Activated CD8-positive, alpha-beta memory T cell treated with anti-CD3 and anti-CD28 coated beads, Interleukin-2, amount 10 ng/mL, durations not matched to agents 7 days and 5 days (primary cell): Measurements from ENCODE around the gene SORCS2. TPM values are rescaled to one million over a fixed set of nuclear protein-coding genes. Genes with fewer than 3 reads are reported as not detected.
"Not testable (repeated sequence)": the region's sequence is repeated elsewhere in the genome, so short reads cannot be mapped to it uniquely, and the experiment has no call there.

Experiments
- ATAC-seq: fragments of 150-1000 bp; cut with Tn5 transposase; one replicate; pipeline ENCODE4 v1.10.0; 2021; ENCODE audit warnings: moderate library complexity
- CTCF ChIA-PET: fragments of 350-600 bp; sonication (Branson Sonifier 250); formaldehyde crosslinking; loops from one replicate; lab custom pipeline; 2021; ENCODE audit warnings: antibody characterized with exemption; lab: Charles Lee
- DNase-seq: peaks from one replicate; pipeline ENCODE4 v3.0.0-alpha.2; 2020
- H3K27ac Mint-ChIP-seq: one replicate; pipeline ENCODE4 v1.8.0; 2021; ENCODE audit warnings: mild to moderate bottlenecking, mixed read lengths
- H3K27me3 Mint-ChIP-seq: one replicate; pipeline ENCODE4 v1.8.0; 2021; ENCODE audit warnings: mixed read lengths
- H3K36me3 Mint-ChIP-seq: one replicate; pipeline ENCODE4 v1.8.0; 2021; ENCODE audit warnings: mild to moderate bottlenecking, mixed read lengths
- H3K4me1 Mint-ChIP-seq: one replicate; pipeline ENCODE4 v1.8.0; 2021; ENCODE audit warnings: mixed read lengths
- H3K4me3 Mint-ChIP-seq: one replicate; pipeline ENCODE4 v1.8.0; 2021; ENCODE audit warnings: mild to moderate bottlenecking, moderate library complexity, mixed read lengths
- H3K9me3 Mint-ChIP-seq: one replicate; pipeline ENCODE4 v1.8.0; 2022; ENCODE audit warnings: low read depth, mixed read lengths
- total RNA-seq, 2 experiments: library from RNA; stranded (reverse); gene quantifications; one replicate each; pipeline ENCODE4 v1.2.3, GENCODE V29; 2021

Gene SORCS2
- total RNA-seq, 2 experiments from 2014 or later = 0.05 to 0.06 TPM

DNA sequence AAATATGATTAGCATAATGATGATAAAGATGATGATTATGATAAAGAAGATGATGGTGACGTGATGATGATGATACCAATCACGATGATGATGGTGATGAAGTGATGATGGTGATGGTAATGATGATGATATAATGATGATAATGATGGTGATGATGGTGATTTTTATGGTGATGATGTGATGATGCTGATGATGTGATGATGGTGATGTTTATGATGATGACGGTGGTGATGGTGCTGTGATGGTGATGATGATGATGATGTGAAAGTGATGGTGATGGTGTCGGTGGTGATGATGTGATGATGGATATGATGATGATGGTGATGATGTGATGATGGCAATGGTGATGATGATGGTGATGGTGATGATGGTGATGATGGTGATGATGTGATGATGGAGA is 373.1 kb downstream of the SORCS2 start:
- no peak overlapping the region for H3K27ac Mint-ChIP-seq
- no peaks in the 10 kb centered on the region for H3K27me3 Mint-ChIP-seq
- CTCF ChIA-PET = no interaction called here
- no peak for DNase-seq
- no peaks in the 10 kb centered on the region for H3K9me3 Mint-ChIP-seq
- H3K36me3 Mint-ChIP-seq = no peaks in the 10 kb centered on the region
- no peak for ATAC-seq
- no peak overlapping the region for H3K4me3 Mint-ChIP-seq
- no peaks in the 10 kb centered on the region for H3K4me1 Mint-ChIP-seq

DNA sequence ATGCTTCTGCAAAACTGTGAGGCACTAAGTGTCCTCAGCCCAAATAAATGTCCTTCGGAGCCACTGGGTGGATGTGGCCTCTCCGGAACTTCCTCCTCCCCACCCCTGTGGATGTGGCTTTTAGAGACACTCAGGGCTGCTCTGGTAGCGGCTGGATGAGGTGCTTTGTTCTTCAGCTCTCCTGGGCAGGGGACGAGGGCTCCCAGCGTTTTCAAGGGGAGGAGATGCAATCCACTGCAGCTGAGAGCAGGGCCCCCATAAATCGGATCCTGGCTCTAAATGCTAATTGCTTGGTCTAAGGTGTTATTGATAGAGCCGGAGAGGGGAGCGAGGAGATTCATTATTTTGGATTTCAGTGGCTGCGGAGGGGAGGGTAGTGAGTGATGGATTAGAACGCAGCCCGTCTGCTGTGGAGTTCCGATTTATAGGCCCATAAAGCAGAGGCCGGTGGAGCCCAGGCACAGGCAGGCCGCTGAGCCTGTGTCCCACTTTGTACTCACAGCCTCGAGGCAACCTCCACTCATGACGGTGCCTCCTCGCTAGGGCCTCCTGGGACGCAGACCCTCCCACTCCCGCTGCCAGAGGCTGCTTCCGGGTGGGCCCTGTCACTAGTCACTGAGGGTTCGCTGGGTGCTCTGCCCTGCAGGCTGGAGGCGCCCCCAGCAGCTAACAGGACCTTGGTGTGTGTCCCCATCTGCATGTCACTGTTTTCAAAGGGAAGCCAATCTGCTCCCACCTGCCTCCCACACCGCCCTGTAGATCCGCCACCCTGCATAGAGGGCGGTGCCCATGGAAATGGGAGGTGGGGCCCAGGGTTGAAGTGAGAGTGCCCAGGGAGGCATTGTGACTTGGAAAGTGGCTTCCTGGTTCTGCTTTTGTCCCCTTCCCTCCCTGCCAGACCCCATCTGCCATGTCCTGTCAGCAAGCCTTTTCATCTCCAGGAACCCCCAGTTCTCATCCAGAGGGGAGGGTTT is 377.8 kb downstream of the SORCS2 start:
- Mint-ChIP-seq H3K27ac (no peak overlapping the region), H3K36me3 (no peaks in the 10 kb centered on the region), H3K4me3 (no peak overlapping the region), H3K4me1 (no peaks in the 10 kb centered on the region), H3K9me3 (no peaks in the 10 kb centered on the region), H3K27me3 (no peaks in the 10 kb centered on the region)
- DNase-seq (no peak), ATAC-seq (no peak)
- CTCF ChIA-PET = no interaction called here

DNA sequence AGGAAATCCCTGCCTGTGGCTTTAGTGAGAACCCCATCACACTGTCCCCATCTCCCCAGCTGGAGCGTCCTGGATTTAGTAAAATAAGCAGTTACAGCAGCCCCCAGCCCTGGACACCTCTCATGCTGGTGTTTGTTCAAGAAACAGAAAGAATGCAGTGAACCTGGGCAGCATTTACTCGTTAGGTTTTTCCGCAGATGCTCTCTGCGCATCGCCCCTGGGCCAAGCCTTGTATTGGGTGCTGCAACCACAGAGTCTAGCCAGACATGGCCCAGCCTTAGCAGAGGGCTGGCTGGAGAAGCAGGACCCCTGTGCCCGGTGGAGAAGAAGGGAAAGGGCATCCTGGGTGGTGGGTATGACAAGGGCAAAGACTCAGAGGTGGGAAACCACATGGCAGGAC is 378.7 kb downstream of the SORCS2 start:
- no peak overlapping the region for H3K4me3 Mint-ChIP-seq
- no peaks in the 10 kb centered on the region for H3K27me3 Mint-ChIP-seq
- no peak for ATAC-seq
- no peaks in the 10 kb centered on the region for H3K4me1 Mint-ChIP-seq
- no peak for DNase-seq
- CTCF ChIA-PET = no interaction called here
- peaks cover 5% of the 10 kb centered on the region for H3K9me3 Mint-ChIP-seq
- no peak overlapping the region for H3K27ac Mint-ChIP-seq
- peaks cover 1% of the 10 kb centered on the region for H3K36me3 Mint-ChIP-seq

DNA sequence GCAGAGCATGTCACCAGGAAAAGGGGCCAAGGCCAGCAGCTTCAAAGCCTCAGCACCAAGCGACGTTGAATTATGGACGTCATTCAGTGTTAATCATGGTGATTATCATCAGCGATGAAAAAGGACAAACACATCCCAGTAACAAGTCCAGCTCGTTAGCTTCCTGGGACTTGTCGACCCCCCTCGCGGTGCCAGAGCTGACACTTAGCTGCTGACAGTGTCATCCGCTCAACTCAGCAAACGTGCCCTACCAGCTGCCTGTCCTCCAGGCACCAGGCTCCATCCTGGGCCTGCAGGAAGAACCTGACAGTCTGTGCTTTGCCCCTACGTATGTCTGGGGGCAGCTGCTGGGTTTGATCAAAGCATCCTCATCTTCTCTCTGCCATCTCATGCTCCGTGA is 379.4 kb downstream of the SORCS2 start:
- peaks cover 11% of the 10 kb centered on the region for H3K9me3 Mint-ChIP-seq
- no peak for ATAC-seq
- H3K4me3 Mint-ChIP-seq = no peak overlapping the region
- H3K27me3 Mint-ChIP-seq = no peaks in the 10 kb centered on the region
- CTCF ChIA-PET = no interaction called here
- H3K36me3 Mint-ChIP-seq = peaks cover 4% of the 10 kb centered on the region
- H3K4me1 Mint-ChIP-seq = no peaks in the 10 kb centered on the region
- H3K27ac Mint-ChIP-seq = no peak overlapping the region
- no peak for DNase-seq

DNA sequence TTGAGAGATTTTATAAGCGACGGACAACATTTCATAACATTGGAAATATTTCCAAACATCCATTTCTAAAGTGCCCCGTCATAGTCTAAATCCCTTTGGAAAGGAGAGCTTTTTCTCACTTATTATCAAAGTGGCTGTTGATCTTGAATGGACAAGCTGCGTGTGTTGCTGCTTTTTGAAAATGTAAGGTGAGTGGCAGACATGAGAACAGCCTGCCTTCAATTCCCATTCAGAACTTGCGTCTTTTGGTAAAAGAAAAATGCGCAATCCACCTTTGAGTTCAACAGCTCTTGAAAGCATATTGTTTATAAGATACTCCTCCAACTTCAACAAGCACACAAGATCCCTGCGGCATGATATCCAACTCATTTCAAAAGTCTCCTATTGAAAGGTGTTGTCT is 380.6 kb downstream of the SORCS2 start:
- H3K4me1 Mint-ChIP-seq = no peaks in the 10 kb centered on the region
- DNase-seq (no peak), ATAC-seq (no peak)
- H3K4me3 Mint-ChIP-seq = no peak overlapping the region
- CTCF ChIA-PET = no interaction called here
- H3K9me3 Mint-ChIP-seq = peaks cover 18% of the 10 kb centered on the region
- H3K27ac Mint-ChIP-seq = no peak overlapping the region
- no peaks in the 10 kb centered on the region for H3K27me3 Mint-ChIP-seq
- H3K36me3 Mint-ChIP-seq = peaks cover 4% of the 10 kb centered on the region

DNA sequence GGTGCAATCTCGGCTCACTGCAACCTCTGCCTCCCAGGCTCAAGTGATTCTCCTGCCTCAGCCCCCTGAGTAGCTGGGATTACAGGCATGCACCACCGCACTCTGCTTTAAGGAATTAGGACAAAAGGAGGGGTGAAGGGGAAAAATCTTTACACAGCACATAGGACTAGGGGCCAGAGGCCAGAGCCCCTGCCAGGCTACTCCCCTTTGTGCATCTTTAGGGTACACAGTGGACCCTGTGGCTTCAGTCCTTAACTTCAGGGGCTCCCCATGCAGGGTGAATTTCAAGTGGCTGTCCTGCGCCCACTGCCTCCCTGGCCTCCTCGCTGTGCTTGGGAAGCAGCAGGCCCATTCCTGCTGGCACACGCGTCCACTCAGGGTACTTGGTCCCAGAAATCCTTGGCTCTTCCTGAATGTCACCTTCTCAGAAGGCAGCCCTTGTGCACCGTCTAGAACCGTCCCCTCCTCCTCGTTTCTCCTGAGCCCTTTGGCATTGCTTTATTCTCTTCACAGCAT is 381.3 kb downstream of the SORCS2 start:
- H3K4me3 Mint-ChIP-seq = no peak overlapping the region
- ATAC-seq (no peak), DNase-seq (no peak)
- H3K27me3 Mint-ChIP-seq = no peaks in the 10 kb centered on the region
- no peaks in the 10 kb centered on the region for H3K4me1 Mint-ChIP-seq
- peaks cover 5% of the 10 kb centered on the region for H3K36me3 Mint-ChIP-seq
- peaks cover 18% of the 10 kb centered on the region for H3K9me3 Mint-ChIP-seq
- CTCF ChIA-PET = no interaction called here
- H3K27ac Mint-ChIP-seq = no peak overlapping the region

DNA sequence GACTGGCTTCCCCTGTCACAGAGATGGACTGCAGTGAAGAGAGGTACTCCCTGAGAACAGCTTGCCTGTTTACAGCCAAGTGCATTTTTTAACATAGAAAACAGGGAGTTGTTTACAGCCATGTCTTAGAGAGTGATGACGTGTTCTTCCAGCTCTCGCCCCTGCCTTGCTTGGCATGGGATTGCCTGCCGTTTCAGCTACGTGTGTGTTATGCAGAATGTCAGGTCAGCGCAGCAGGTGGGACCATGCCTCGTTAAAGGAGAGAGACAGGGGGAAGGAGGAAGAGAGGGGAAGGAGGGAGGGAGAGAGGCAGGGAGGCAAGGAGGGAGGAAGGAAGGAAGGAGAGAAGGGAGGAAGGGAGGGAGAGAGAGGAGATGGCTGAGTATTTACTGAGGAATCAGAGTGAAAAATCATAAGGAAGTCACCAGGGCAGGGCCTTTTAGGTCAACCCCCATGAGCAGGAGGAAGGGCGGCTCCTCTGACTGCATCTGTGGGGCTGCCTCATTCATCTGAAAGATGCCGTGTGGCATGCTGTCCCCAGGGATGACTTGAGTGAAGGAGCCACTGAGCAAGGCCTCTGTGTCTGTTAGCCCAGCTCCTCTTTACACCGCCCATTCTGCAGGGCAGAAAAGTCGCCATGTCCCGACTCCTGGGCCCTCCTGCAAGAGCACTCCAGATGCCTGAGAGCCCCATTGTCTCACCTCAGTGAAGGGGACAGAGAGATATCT is 382.1 kb downstream of the SORCS2 start:
- H3K36me3 Mint-ChIP-seq = peaks cover 8% of the 10 kb centered on the region

DNA sequence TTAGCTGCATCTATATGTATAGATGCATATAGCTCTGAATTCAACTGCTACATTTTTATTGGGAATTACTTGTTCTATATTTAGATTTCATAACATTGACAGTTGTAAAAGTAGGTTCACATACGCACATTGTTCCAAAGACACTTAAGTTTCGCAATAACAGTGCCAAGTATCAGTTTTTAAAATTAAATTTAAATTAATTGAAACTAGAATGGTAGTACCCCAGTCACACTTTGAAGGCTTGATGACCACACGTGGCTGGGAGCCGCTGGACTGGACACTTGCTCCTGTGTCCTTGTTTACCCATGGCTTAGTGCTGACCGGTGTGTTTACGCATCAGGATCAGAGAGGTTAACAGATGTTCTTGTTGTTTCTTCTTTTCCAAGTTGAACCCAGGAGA is 383.1 kb downstream of the SORCS2 start:
- no peaks in the 10 kb centered on the region for H3K27me3 Mint-ChIP-seq
- DNase-seq (no peak), ATAC-seq (no peak)
- CTCF ChIA-PET = no interaction called here
- H3K4me1 Mint-ChIP-seq = no peaks in the 10 kb centered on the region
- peaks cover 26% of the 10 kb centered on the region for H3K9me3 Mint-ChIP-seq
- no peak overlapping the region for H3K4me3 Mint-ChIP-seq
- no peak overlapping the region for H3K27ac Mint-ChIP-seq
- peaks cover 8% of the 10 kb centered on the region for H3K36me3 Mint-ChIP-seq

More for the DNA sequence above, 382.1 kb downstream of the SORCS2 start:
- CTCF ChIA-PET = no interaction called here
- Mint-ChIP-seq H3K27me3 (no peaks in the 10 kb centered on the region), H3K4me3 (no peak overlapping the region), H3K9me3 (peaks cover 23% of the 10 kb centered on the region), H3K27ac (no peak overlapping the region), H3K4me1 (no peaks in the 10 kb centered on the region)
- ATAC-seq (no peak), DNase-seq (no peak)

DNA sequence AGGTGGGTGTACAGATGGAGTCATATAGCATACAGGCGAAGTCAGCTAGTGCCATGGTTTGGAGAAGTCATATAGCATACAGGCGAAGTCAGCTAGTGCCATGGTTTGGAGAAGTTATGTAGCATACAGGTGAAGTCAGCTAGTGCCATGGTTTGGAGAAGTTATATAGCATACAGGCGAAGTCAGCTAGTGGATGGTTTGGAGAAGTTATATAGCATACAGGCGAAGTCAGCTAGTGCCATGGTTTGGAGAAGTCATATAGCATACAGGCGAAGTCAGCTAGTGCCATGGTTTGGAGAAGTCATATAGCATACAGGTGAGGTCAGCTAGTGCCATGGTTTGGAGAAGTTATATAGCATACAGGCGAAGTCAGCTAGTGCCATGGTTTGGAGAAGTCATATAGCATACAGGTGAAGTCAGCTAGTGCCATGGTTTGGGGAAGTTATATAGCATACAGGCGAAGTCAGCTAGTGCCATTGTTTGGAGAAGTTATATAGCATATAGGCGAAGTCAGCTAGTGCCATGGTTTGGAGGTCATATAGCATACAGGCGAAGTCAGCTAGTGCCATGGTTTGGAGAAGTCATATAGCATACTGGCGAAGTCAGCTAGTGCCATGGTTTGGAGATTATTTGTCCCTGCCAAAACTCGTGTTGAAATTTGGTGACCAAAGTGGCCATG is 385.2 kb downstream of the SORCS2 start:
- H3K36me3 Mint-ChIP-seq, ATAC-seq, H3K27me3 Mint-ChIP-seq, H3K4me1 Mint-ChIP-seq, H3K4me3 Mint-ChIP-seq, H3K27ac Mint-ChIP-seq, CTCF ChIA-PET, DNase-seq: not testable (repeated sequence)
- H3K9me3 Mint-ChIP-seq = peaks cover 26% of the 10 kb centered on the region

DNA sequence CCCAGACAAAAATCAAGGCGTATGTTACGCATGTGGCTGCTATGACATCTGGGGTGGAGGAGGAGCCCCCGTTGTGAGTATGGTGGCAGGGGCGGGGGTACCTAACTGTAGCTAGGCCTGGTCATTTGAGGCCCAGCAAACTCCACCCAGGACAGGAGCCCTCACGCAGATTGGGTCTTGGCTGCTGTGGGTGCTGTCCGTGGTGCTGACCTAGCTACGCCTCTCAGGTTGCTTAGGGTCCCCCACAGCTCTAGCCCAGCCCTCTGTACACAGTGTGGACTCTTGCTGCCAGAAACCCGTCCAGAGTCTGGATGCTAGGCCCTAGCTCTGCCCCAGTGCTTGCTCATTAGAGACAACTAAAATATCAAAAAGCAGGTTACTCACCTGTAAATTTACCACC is 389.1 kb downstream of the SORCS2 start:
- CTCF ChIA-PET = no interaction called here
- no peak overlapping the region for H3K27ac Mint-ChIP-seq
- peaks cover 17% of the 10 kb centered on the region for H3K9me3 Mint-ChIP-seq
- no peaks in the 10 kb centered on the region for H3K27me3 Mint-ChIP-seq
- ATAC-seq (peak; percentile 55), DNase-seq (peak; percentile 48)
- H3K36me3 Mint-ChIP-seq = peaks cover 6% of the 10 kb centered on the region
- H3K4me3 Mint-ChIP-seq = no peak overlapping the region
- H3K4me1 Mint-ChIP-seq = no peaks in the 10 kb centered on the region

DNA sequence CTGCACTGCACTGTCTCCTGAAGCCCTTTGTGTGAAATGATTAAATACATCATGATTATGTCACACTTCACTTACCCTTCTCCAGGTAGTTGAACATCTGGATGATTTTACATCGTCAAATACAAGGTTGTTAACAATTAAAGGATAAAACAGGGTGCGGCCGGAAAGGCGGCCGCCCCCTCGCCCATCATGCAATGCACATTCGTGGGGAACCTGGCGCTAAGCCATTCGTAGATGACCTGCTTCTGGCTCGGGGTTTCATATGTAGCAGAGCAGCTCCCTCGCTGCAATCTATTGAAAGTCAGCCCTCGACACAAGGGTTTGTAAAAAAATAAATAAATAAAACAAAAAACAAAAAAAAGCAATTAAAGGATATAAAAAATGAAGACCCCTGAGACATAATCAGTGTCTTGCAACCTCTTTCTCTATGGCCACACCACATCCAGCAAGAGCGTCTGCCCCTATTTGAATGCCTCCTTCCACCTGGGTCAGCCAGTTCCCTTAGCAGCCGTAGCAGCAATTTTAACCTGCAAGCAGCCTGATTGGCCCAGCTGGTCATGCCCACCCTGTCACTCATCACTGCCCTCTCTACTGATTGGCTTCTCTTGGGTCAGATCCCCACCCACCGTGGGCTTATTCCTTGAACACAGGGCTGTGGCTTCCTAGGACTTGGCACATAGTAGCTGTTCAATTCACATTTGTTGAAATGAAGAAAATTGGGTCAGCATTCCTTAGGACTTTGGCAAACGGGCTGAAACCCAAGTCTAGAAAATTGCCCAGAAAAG is 390.2 kb downstream of the SORCS2 start:
- CTCF ChIA-PET = no interaction called here
- DNase-seq (no peak), ATAC-seq (no peak)
- Mint-ChIP-seq H3K9me3 (peaks cover 8% of the 10 kb centered on the region), H3K4me3 (no peak overlapping the region), H3K27me3 (no peaks in the 10 kb centered on the region), H3K4me1 (no peaks in the 10 kb centered on the region), H3K27ac (no peak overlapping the region), H3K36me3 (peaks cover 5% of the 10 kb centered on the region)

DNA sequence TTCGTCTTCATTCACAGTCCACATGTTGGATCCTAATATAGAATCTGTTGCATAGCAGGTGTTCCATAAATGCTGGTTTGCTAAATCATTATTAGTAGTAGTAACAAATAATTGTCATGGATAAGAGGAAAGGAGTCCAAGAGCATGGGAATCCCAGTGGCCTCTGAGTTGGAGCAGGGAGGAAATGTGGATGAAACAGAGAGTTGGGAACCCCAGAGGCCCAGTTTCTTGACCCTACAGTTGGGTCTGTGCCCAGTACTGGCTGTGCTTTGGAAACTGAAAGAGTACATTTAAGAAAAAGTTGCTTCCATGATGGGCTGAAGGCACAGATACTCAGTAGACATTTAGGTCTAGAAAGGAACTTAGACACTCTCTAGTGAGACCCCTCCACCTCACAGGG is 391.8 kb downstream of the SORCS2 start:
- CTCF ChIA-PET = no interaction called here
- Mint-ChIP-seq H3K36me3 (no peaks in the 10 kb centered on the region), H3K9me3 (peaks cover 5% of the 10 kb centered on the region), H3K27ac (no peak overlapping the region), H3K4me3 (no peak overlapping the region), H3K27me3 (no peaks in the 10 kb centered on the region), H3K4me1 (no peaks in the 10 kb centered on the region)
- DNase-seq = no peak
- ATAC-seq = no peak
